Activated gamma-delta T cell treated with anti-CD3 and anti-CD28 coated beads, Interleukin-2, amount 50 U/mL, for 16 hours (primary cell): ENCODE measurements around the gene MYOF.
"Not testable (repeated sequence)": the region's sequence is repeated elsewhere in the genome, so short reads cannot be mapped to it uniquely, and the experiment has no call there.

Source experiments
- DNase-seq: peaks from one replicate; pipeline ENCODE4 v3.0.0-alpha.2; 2020; ENCODE audit warnings: low read depth

MYOF gene

GRCh38 chr10:93454146-93454545 lies 28.0 kb downstream of the MYOF start:
- no peak for DNase-seq

DNA sequence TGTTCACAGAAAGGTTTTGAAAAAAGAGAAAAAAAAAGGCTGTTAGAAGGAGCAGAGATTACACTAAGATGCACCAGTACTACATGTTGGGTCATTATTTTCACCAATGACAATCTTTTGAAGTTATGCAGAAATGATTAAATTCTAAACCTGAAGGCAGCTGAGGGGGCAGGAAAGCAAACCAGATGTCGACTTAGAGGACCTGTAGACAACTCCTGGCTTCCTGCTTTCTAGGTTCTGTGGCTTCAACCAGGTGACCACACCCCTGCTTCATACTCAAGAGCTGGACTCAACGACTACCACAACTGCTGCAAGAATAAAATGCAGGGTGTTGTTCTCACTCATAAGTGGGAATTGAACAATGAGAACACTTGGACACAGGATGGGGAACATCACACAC lies 30.0 kb downstream of the MYOF start:
- DNase-seq, result no peak

GRCh38 chr10:93451244-93451947 lies 30.7 kb downstream of the MYOF start:
- no peak for DNase-seq

DNA sequence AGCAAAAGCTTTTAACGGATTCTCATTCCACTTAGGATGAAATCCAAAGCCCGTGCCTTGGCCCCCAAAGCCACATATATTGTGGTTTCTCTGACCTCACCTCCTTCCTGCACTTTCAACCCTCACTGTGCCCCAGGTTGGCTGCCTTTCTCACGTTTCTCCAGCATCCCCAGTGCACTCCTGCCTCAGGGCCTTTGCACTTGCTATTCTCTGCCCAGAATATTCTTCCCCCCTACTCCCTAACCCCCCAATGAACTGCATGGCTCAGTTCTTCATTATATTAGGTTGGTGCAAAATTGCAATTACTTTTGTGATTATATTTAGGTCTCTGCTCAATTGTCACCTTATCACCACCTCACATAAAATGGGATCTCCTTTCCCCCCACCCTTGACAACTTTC lies 34.2 kb downstream of the MYOF start:
- DNase-seq, result no peak

DNA sequence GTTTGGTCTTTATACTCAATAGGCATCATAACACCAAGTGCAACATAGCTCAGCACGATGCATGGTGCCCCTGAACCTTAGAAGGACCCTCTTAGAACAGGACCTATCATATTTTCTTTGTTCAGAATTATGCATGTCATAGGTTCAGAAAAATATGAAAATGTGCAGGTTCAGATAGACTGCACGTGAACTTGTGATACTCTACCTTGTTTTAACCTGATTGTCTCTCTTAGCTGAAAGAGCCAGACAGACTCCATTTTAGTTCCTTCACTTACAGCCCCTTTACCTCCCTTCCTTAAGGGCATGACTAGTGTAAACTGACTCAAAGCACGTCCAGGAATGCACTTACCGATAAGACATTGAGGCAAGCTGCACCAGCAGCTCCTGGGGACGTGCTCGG lies 35.1 kb downstream of the MYOF start:
- no peak for DNase-seq

DNA sequence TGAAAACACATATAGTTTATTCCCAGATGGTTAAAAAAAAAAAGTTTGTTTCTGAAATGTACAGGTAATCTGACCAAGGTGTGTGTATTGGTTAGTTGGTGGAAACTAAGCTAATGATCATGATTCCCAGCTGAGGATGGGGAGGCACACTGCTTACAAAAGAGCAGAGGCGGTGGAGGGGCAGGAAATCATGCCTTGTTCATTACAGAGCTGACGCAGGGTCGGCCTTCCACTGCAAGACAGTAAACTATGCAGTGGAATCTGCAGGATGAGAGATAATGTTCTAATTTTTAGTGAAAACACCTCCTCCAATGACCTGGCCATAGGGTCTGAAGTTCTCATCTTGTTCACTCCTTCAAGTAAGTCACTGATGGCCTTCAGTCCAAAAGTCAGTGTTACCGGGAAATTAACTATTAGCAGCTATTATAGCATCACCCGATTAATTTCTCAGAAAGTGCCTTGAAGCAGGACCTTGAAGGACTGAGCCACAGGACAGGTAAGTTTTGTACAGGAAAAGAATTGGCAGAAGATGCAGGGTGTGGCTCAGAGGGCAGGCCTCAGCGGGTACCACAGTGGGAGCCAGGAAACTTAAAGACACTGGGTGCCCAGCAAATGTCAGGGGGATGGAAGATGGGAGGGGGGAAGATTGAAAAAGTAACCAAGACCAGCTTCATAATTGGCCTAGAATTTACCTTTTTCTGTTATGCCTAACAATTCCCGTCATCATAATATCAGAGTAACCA lies 36.0 kb downstream of the MYOF start:
- DNase-seq, result no peak

GRCh38 chr10:93445097-93445960 lies 36.8 kb downstream of the MYOF start:
- no peak for DNase-seq

- DNase-seq, result no peak
Measured at GRCh38 chr10:93443481-93443880, 38.7 kb downstream of the MYOF start.

GRCh38 chr10:93442721-93443120 lies 39.4 kb downstream of the MYOF start:
- DNase-seq, result not testable (repeated sequence)

DNA sequence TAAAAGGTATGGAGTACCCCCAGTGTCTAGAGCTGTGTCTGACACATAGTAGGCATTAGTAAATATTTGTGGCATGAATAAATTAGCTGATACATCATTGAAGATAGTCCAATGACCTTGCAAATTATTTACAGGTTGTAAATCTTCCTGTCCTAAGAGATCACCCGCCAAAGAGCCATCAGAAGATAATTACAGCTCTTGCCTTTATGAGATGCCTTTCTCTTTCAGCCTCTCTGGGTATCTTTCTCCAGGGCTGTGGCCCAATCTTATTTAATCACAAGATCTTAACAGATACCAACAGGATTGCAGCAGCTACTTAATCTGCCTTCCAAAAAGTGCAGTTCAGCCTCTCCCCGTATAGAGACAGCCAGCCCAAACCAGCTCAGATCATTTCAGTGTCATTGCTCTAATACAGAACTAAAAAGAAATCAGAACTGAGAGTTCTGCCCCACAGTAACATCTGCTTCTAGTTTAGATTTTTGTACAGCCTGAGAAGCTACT lies 41.5 kb downstream of the MYOF start:
- no peak for DNase-seq

DNA sequence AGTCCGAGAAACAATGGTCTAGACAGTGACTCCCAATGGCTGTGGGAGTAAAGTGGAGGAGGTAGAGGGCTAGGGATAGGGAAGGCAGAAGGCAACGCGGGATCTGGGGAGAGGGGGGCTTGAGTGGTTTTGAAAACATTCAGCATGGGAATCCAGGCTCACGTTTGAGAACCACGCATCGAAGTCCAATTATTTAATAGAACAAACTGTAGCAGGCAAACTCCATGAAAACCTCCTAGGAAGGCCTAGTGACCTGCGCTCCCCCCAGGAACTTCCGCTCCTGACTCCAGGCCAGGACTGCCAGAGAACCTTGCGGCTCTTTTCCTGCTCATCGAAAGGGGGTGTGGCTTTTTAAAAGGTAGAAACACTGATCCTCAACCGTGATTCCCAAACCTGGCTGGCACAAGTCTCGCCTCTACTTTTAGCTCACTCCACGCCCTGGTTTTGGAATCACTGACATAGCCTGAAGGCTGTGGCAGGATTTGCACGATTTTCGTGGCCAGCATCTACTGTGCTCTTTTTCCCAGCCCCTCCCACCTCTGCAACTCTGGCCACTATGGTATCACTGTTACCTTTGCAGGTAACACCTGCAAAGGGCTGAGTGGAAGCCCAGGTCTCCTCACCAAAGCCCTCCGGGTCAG lies 43.4 kb downstream of the MYOF start:
- no peak for DNase-seq

DNA sequence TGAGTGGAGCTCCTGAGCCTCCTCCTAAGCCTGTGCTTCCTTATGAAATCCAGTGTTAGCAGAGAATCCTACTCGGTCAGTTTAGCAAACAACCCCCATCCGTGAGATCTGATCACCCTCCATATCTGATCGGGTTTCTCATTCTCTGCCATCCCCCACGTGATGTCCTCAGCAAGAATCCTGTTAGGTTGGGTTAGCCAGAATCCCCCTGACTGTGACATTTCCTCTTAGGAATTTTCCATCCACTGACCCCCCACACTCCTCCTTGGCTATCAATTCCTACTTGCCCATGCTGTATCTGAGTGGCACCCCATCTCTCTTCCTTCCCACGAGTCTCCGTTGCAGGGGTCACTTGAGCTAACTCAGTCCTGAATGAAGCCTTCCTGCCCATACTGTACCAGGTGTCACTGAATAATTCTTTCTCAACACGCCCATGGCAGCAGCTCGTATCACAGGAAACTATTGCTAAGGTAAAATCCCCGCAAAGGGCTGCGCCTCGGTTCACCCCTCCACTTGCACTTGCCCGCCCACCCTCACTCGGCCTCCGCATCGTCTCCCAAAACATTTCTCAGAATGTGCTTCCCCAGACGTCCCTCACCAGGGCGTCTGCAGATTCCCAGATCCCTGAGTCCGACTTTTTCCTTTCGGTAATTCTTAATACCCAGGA lies 44.1 kb downstream of the MYOF start:
- no peak for DNase-seq

GRCh38 chr10:93437086-93437945 lies 44.8 kb downstream of the MYOF start:
- no peak for DNase-seq

DNA sequence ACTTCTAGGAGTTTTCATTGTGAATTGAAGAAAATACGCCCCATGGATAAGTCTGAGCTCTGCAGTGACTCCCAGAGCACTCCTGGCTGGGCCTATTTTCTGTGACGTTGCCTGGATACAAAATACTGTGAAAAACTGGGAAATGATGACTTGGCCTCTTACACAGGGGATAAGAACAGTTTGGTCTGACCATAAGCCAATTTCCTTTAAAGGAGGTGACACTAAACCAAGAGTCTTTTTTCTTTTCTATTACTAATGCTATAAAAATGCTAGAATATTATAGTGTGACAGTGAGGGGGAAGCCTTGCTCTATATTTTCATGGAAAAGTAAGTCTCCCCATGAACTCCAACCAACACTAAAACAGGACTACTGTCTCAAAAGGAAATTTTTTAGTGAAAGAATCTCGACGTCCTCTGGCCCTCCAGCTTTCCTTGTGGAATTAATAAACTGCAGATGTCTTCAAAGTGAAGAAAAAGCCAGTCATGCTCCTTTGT lies 45.5 kb downstream of the MYOF start:
- no peak for DNase-seq

- no peak for DNase-seq
Measured at GRCh38 chr10:93435621-93436397, 46.3 kb downstream of the MYOF start.

DNA sequence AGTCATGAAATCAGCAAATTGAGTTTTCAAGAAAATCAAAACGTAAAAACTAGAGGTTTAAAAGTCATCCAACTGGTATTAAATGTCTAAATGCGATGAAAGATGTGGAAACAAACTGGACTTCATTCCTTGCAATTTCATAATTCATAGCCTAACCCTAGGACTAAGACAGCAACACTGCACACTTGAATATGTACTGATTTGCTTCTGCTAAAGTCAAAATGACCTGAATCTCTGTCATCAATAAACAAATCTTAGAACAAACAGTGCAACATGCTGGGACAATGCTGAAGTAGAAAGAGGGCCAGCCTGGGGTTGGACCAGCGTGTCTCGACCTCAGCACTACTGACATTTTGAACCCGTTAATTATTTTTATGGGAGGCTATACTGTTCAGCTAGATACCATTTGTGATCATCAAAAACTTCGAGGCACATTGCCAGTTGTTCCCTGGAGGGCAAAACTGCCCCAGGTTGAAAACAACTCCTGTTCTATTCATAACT lies 47.1 kb downstream of the MYOF start:
- DNase-seq, result no peak

GRCh38 chr10:93431361-93431760 lies 50.8 kb downstream of the MYOF start:
- DNase-seq, result no peak

DNA sequence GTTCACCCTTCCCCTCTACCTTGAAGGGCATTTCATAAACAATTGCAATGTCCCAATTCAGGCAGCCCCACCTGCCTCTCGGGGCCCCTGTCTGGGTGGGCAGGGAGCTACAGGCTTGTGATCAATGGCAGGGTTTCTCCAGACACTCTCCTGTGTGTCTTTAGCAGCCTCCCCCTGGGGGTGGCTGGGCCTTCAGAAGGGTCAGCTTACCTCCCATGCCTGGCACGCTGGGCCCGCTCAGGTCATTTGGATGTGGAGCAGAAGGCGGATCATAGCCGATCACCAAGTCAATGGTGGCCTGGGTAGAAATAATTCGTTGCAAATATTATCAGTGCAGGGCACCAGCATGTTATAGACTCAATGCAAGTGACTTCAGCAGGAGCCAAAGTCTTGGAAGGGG lies 56.3 kb downstream of the MYOF start:
- no peak for DNase-seq

DNA sequence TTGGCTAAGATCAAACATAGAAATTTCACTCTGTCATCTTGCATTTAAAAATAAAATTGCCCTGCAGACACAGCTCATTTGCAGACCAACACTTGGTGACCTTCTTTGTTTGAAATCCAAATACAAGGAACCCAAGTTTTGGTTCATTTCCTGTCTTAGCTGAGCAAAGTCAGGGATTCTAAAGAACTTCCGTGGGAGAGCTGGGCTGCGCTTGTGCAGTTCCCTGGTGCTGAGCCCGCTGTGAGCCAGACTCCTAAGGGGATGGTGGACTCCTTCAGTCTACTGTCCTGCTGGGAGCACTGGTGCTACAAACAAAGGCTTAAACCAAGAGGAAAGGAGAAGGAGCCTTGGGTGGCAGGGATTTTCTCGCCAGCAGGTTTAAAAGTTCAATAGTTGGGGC lies 60.0 kb downstream of the MYOF start:
- DNase-seq, result no peak
